Measurements from ENCODE around the gene ART4.

Gene ART4

GRCh38 chr12:14833952-14834351 lies 9.4 kb downstream of the ART4 start:
- no peak overlapping the region for H3K4me3 ChIP-seq (ENCODE audit: low read depth, low read length)
- CTCF ChIA-PET: interaction anchor here (1.7 to 2.2 kb wide), 3 partner anchors 21 to 161 kb away, joined by 3 to 9 read pairs (median 4); no protein-coding TSS in a partner anchor
- POLR2A ChIA-PET: no interaction called here
- DNase-seq (ENCODE audit: low read depth, low spot score): no peak
- no peak for TF ChIP-seq CTCF (IDR thresholded peaks at IDR 0.05; ENCODE audit: insufficient read depth, low read length, missing control alignments)

- H3K4me3 ChIP-seq (ENCODE audit: low read depth, low read length): no peak overlapping the region
- no peak for DNase-seq (ENCODE audit: low read depth, low spot score)
- CTCF ChIA-PET: interaction anchor here (0.8 to 2.2 kb wide), 6 partner anchors 11 to 162 kb away, joined by 3 to 9 read pairs (median 4); no protein-coding TSS in a partner anchor
- no peak for TF ChIP-seq CTCF (IDR thresholded peaks at IDR 0.05; ENCODE audit: insufficient read depth, low read length, missing control alignments)
- POLR2A ChIA-PET: no interaction called here
These were observed 10.0 kb downstream of the ART4 start for GRCh38 chr12:14833336-14833735.

GRCh38 chr12:14828892-14829291 lies 14.4 kb downstream of the ART4 start:
- TF ChIP-seq CTCF (IDR thresholded peaks at IDR 0.05; ENCODE audit: insufficient read depth, low read length, missing control alignments): no peak
- ChIA-PET POLR2A (no interaction called here), CTCF (interaction anchor here (0.9 to 1.7 kb wide), 5 partner anchors 8 to 166 kb away, joined by 3 to 5 read pairs (median 4); partner anchors contain the start of gene ART4)
- DNase-seq (ENCODE audit: low read depth, low spot score): no peak
- H3K4me3 ChIP-seq (ENCODE audit: low read depth, low read length): no peak overlapping the region

GRCh38 chr12:14827043-14827442 lies 16.3 kb downstream of the ART4 start:
- no peak overlapping the region for H3K4me3 ChIP-seq (ENCODE audit: low read depth, low read length)
- no peak for DNase-seq (ENCODE audit: low read depth, low spot score)
- TF ChIP-seq CTCF (IDR thresholded peaks at IDR 0.05; ENCODE audit: insufficient read depth, low read length, missing control alignments): no peak
- CTCF ChIA-PET: interaction anchor here (1.7 kb wide), 1 partner anchor 10 kb away, joined by 4 read pairs; no protein-coding TSS in a partner anchor
- POLR2A ChIA-PET: no interaction called here

GRCh38 chr12:14826491-14826890 lies 16.8 kb downstream of the ART4 start:
- POLR2A ChIA-PET: no interaction called here
- CTCF ChIA-PET: interaction anchor here (1.1 kb wide), 1 partner anchor 21 kb away, joined by 3 read pairs; no protein-coding TSS in a partner anchor
- DNase-seq (ENCODE audit: low read depth, low spot score): no peak
- H3K4me3 ChIP-seq (ENCODE audit: low read depth, low read length): no peak overlapping the region
- no peak for TF ChIP-seq CTCF (IDR thresholded peaks at IDR 0.05; ENCODE audit: insufficient read depth, low read length, missing control alignments)

GRCh38 chr12:14825256-14825655 lies 18.1 kb downstream of the ART4 start:
- no peak for DNase-seq (ENCODE audit: low read depth, low spot score)
- TF ChIP-seq CTCF (IDR thresholded peaks at IDR 0.05; ENCODE audit: insufficient read depth, low read length, missing control alignments): no peak
- ChIA-PET CTCF (interaction anchor here (0.9 to 1.7 kb wide), 3 partner anchors 14 to 19 kb away, joined by 3 to 8 read pairs (median 3); no protein-coding TSS in a partner anchor), POLR2A (no interaction called here)
- no peak overlapping the region for H3K4me3 ChIP-seq (ENCODE audit: low read depth, low read length)
